Measurements from ENCODE around the gene TRAPPC2L. TPM values are rescaled to one million over a fixed set of nuclear protein-coding genes. Genes with fewer than 3 reads are reported as not detected.
A peak's percentile ranks its signal among the peaks of the same experiment; 100 is the strongest.

The TRAPPC2L gene
- total RNA-seq, 1 donor: 57.2 TPM

DNA sequence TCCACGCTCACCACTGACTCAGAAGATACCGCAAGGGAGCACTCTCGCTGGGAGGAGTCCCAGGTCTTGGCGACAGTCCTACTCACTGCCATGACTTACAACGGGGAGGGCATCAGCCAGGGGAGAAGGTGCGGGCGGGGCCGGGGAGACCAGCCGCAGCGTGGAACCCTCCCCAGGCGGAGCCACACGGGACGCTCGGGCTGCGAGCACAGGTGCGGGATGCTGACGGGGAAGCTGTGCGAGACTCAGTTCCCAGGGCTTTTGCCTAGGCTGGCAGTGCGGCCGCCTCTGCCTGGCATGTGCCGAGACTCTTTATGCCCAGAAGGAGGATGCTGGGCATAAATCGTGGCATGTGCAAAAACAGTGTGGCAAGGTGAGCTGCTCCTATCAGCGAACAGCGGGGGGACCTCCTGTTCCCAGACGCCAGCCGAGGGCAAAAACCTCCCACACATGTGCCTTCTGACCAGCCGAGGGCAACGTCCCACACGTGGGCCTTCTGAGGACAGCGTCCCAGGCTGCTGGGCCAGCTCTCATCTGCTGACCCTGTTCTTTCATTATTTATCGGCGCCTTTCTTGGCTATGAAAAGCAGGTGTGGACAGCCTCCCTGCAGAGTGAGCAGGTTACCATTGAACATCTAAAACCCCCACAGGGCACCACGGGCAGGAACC is 6.3 kb upstream of the TRAPPC2L start:
- H3K4me3 ChIP-seq (ENCODE audit: low read depth, low read length): no peak overlapping the region
- DNase-seq (ENCODE audit: low read depth): no peak
- TF ChIP-seq, protein P1, sequence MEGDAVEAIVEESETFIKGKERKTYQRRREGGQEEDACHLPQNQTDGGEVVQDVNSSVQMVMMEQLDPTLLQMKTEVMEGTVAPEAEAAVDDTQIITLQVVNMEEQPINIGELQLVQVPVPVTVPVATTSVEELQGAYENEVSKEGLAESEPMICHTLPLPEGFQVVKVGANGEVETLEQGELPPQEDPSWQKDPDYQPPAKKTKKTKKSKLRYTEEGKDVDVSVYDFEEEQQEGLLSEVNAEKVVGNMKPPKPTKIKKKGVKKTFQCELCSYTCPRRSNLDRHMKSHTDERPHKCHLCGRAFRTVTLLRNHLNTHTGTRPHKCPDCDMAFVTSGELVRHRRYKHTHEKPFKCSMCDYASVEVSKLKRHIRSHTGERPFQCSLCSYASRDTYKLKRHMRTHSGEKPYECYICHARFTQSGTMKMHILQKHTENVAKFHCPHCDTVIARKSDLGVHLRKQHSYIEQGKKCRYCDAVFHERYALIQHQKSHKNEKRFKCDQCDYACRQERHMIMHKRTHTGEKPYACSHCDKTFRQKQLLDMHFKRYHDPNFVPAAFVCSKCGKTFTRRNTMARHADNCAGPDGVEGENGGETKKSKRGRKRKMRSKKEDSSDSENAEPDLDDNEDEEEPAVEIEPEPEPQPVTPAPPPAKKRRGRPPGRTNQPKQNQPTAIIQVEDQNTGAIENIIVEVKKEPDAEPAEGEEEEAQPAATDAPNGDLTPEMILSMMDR (IDR thresholded peaks at IDR 0.05; ENCODE audit: insufficient read depth, low read length): no peak

DNA sequence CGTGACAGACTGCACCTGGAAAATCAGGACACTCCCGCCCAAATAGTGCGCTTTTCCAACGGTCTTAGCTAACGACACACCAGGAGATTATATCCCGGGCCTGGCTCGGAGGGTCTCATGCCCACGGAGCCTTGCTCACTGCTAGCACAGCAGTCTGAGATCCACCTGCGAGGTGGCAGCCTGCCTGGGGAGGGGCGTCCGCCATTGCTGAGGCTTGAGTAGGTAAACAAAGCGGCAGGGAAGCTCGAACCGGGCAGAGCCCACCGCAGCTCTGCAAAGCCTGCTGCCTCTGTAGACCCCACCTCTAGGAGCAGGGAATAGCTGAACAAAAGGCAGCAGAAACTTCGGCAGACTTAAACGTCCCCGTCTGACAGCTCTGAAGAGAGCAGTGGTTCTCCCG is 5.3 kb upstream of the TRAPPC2L start:
- H3K4me3 ChIP-seq (ENCODE audit: low read depth, low read length): no peak overlapping the region
- TF ChIP-seq, protein P1 (IDR thresholded peaks at IDR 0.05; ENCODE audit: insufficient read depth, low read length): no peak
- no peak for DNase-seq (ENCODE audit: low read depth)

DNA sequence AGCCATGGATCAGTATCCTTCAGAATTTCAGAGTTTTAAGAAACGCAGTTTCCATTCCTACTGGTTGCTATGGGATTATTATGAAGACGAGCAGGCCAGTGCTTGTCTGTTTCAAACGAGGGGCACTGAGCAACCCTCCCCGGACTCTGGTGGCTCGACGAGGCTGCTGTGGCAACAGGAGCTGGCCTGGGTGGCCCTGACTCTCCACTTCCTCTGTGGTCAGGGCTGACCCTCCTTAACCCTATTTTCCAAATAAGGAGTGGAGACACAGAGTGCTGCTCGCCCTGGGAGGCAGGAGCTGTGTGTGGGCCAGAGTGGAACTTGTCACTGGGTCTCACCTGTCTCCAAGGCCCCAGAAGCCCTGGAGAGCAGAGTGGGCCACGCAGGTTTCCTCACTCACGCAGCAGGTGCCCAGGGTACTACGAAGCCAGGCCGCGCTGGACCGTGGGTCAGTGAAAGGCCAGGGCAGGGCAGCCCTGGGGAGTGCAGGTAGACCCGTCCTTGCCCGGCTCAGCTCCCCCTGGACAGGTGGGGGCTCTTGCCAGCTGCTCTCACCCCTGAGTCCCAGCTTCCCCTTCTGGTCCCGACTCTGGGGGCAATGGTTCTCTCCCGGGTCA is 3.5 kb upstream of the TRAPPC2L start:
- TF ChIP-seq, protein P1 (IDR thresholded peaks at IDR 0.05; ENCODE audit: insufficient read depth, low read length): no peak
- no peak overlapping the region for H3K4me3 ChIP-seq (ENCODE audit: low read depth, low read length)
- DNase-seq (ENCODE audit: low read depth): no peak

DNA sequence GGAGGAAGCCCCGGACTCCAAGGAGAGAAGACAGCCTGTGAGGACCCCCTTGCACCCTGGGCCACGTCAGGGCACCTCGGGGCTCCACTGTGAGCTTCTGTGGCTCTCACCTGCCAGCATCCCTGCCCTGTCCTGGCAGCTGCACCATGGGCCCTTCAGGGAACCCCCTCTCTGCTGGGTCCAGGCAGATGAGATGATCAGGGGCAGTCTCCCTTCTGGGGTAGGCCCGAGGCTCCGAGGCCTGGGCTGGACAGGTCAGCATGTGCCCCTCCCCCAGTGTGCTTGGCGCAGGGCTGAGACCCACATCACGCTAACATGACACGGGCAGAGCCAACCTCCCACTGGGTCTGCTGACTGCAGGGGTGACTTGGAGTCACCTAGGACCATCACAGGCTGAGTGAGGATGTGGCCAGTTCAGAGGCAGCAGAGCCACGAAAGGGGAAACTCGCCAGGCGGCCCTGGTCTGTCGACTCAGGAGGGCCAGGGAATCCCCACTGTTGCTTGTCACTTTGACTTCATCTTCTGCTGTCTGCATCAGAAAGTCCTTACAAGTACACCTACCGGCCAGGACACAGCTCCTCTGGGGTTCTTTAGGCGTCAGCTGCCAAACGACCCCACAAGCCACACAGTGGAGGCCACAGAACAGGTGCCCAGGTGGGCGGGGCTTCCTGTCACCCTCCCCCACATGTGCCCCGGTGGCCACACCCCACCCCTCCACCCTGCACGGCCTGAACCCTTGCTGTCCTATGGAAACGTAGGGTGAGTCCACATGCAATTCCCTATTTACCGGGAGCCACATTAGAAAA is 2.4 kb upstream of the TRAPPC2L start:
- no peak overlapping the region for H3K4me3 ChIP-seq (ENCODE audit: low read depth, low read length)
- TF ChIP-seq, protein P1 (IDR thresholded peaks at IDR 0.05; ENCODE audit: insufficient read depth, low read length): no peak
- DNase-seq (ENCODE audit: low read depth): no peak

DNA sequence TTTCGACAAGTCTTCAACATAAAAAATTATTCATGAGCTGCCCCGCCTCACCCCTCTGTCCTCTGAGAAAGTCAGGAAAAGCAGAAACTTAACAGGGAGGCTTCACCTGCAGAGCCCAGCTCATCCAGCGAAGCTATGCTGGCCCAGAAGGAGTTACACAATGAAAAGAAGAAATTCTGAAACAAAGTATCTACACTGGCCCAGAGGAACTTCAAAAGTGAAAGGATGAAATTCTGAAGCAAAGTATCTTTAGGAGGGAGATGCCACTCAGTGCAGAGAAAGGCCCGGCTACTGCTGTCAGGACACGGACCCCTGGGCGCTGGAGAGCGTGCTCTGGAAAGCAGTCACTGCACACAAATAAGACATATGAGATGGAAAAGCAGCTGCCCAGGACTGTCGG is 1.8 kb upstream of the TRAPPC2L start:
- no peak for DNase-seq (ENCODE audit: low read depth)
- TF ChIP-seq, protein P1 (IDR thresholded peaks at IDR 0.05; ENCODE audit: insufficient read depth, low read length): no peak
- peak overlapping the region; percentile 22 for H3K4me3 ChIP-seq (ENCODE audit: low read depth, low read length)

DNA sequence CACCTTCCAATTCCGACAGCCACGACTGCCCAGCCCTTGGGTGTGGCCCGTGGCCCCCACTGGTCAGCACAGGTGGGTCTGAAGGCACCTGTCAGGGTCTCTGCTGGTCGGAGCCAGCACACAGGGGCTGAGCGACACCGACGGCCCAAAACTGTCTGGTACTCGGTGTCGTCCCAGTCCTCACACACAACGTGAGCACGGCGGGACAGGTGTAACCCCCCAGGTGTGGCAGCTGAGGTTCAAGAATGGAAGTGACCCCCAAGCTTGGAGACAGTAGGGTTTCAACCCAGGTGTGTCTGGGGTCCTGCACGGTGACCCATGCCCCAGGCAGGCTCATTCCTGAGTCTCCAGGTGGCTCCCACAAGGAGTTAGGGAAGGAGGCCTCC is 1.2 kb upstream of the TRAPPC2L start:
- TF ChIP-seq, protein P1 (IDR thresholded peaks at IDR 0.05; ENCODE audit: insufficient read depth, low read length): no peak
- no peak for DNase-seq (ENCODE audit: low read depth)
- peak overlapping the region; percentile 81 for H3K4me3 ChIP-seq (ENCODE audit: low read depth, low read length)

Data from fibroblast of the aortic adventitia (primary cell).